Smooth muscle cell (in vitro differentiated cells): ENCODE measurements around the gene IL22. TPM values are rescaled to one million over a fixed set of nuclear protein-coding genes. Genes with fewer than 3 reads are reported as not detected.
A peak's percentile ranks its signal among the peaks of the same experiment; 100 is the strongest.
"Not testable (repeated sequence)": the region's sequence is repeated elsewhere in the genome, so short reads cannot be mapped to it uniquely, and the experiment has no call there.

Experiments used
- DNase-seq: peaks from one replicate; lab custom pipeline; 2025; ENCODE audit not compliant: unreplicated experiment; lab: John Stamatoyannopoulos, UW
- H2AFZ ChIP-seq: fragments of 200-600 bp; sonication (generic); 2 replicates; pipeline ENCODE4 v1.6.0; 2016; ENCODE audit warnings: antibody characterized with exemption, low read depth, mild to moderate bottlenecking
- H3F3A ChIP-seq: fragments of 200-600 bp; sonication (generic); 2 replicates; pipeline ENCODE4 v1.6.0; 2017; ENCODE audit warnings: antibody characterized with exemption, low read depth
- H3K27ac ChIP-seq: fragments of 200-600 bp; sonication (generic); 2 replicates; pipeline ENCODE4 v1.5.1; 2016; ENCODE audit warnings: low read depth, mild to moderate bottlenecking
- H3K27me3 ChIP-seq: fragments of 200-600 bp; sonication (generic); 2 replicates; pipeline ENCODE4 v1.6.1; 2016; ENCODE audit warnings: low read depth, mild to moderate bottlenecking
- H3K36me3 ChIP-seq: fragments of 200-600 bp; sonication (generic); 2 replicates; pipeline ENCODE4 v1.5.1; 2016; ENCODE audit warnings: low read depth
- H3K4me1 ChIP-seq: fragments of 200-600 bp; sonication (generic); 2 replicates; pipeline ENCODE4 v1.5.1; 2016; ENCODE audit warnings: low read depth
- H3K4me2 ChIP-seq: fragments of 200-600 bp; sonication (generic); 2 replicates; pipeline ENCODE4 v1.6.0; 2016; ENCODE audit warnings: mild to moderate bottlenecking
- H3K4me3 ChIP-seq: fragments of 200-600 bp; sonication (generic); 2 replicates; pipeline ENCODE4 v1.5.1; 2016; ENCODE audit warnings: mild to moderate bottlenecking
- H3K79me2 ChIP-seq: fragments of 200-600 bp; sonication (generic); 2 replicates; pipeline ENCODE4 v1.6.0; 2016; ENCODE audit warnings: low read depth, mild to moderate bottlenecking
- H3K9ac ChIP-seq: fragments of 200-600 bp; sonication (generic); 2 replicates; pipeline ENCODE4 v1.6.0; 2016; ENCODE audit warnings: low read depth
- H3K9me3 ChIP-seq: fragments of 200-600 bp; sonication (generic); replicated peaks from 2 replicates; pipeline ENCODE4 v1.5.1; 2016; ENCODE audit warnings: low read depth
- H4K20me1 ChIP-seq: fragments of 200-600 bp; sonication (generic); 2 replicates; pipeline ENCODE4 v1.6.0; 2016; ENCODE audit warnings: low read depth
- WGBS: methylation state at CpG from one replicate; pipeline ENCODE4 v1.1.7; 2016; ENCODE audit warnings: low lambda C conversion rate; 5-methylcytosine and 5-hydroxymethylcytosine counted together
- polyA plus RNA-seq: library from polyadenylated mRNA; unstranded; fragments of >200 nt; fragmentation: Nextera tagmentation; extraction: Ambion mirVana; gene quantifications from 2 replicates; pipeline ENCODE4 v1.2.1, GENCODE V29; 2016
- total RNA-seq: library from RNA; depleted of rRNA; stranded (reverse); fragments of >200 nt; gene quantifications from 2 replicates; pipeline ENCODE4 v1.2.3, GENCODE V29; 2014
- TF ChIP-seq, protein P1 (sequence below): fragments of 200-600 bp; sonication (generic); IDR thresholded peaks from 2 replicates; pipeline ENCODE4 v1.5.1; 2017; ENCODE audit warnings: borderline replicate concordance, mild to moderate bottlenecking, antibody characterized with exemption; ENCODE audit not compliant: insufficient read depth, poor library complexity, severe bottlenecking

IL22 gene
- total and polyA plus RNA-seq, 2 experiments from 2014 or later = not detected

DNA sequence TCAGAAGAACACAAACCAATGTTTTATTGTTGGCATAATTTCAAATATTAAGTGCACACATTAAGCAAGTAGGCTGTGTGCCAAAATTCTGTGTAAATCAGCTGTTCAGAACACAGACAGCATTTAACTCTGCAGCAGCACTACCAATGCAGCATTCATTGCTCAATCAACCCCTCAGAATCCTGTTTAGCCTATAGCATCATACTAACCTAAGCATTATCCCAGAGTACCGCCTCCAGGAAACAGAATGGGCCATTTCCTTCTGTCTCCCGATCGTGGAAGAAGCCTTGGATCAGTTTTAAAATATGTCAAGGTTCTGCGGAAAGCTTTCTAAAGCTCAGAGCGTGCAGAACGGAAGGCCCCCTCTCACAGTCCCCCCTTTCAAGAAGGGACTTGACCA lies 31.1 kb downstream of the IL22 start:
- no peaks in the 10 kb centered on the region for H4K20me1 ChIP-seq
- no peak overlapping the region for H3K27ac ChIP-seq
- no peak overlapping the region for H3K4me3 ChIP-seq
- no peaks in the 10 kb centered on the region for H3K36me3 ChIP-seq
- H3K4me1 ChIP-seq = peaks cover 4% of the 10 kb centered on the region
- no peaks in the 10 kb centered on the region for H3K79me2 ChIP-seq
- H3K27me3 ChIP-seq = peaks cover 11% of the 10 kb centered on the region
- H3K9ac ChIP-seq = no peak overlapping the region
- no peak overlapping the region for H3K4me2 ChIP-seq
- 65% methylated on average over 6 of the region's 6 CpGs for WGBS
- H3F3A ChIP-seq = no peaks in the 10 kb centered on the region
- TF ChIP-seq, protein P1, sequence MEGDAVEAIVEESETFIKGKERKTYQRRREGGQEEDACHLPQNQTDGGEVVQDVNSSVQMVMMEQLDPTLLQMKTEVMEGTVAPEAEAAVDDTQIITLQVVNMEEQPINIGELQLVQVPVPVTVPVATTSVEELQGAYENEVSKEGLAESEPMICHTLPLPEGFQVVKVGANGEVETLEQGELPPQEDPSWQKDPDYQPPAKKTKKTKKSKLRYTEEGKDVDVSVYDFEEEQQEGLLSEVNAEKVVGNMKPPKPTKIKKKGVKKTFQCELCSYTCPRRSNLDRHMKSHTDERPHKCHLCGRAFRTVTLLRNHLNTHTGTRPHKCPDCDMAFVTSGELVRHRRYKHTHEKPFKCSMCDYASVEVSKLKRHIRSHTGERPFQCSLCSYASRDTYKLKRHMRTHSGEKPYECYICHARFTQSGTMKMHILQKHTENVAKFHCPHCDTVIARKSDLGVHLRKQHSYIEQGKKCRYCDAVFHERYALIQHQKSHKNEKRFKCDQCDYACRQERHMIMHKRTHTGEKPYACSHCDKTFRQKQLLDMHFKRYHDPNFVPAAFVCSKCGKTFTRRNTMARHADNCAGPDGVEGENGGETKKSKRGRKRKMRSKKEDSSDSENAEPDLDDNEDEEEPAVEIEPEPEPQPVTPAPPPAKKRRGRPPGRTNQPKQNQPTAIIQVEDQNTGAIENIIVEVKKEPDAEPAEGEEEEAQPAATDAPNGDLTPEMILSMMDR = no peak
- DNase-seq = no peak
- no peak overlapping the region for H2AFZ ChIP-seq
- no peaks in the 10 kb centered on the region for H3K9me3 ChIP-seq

DNA sequence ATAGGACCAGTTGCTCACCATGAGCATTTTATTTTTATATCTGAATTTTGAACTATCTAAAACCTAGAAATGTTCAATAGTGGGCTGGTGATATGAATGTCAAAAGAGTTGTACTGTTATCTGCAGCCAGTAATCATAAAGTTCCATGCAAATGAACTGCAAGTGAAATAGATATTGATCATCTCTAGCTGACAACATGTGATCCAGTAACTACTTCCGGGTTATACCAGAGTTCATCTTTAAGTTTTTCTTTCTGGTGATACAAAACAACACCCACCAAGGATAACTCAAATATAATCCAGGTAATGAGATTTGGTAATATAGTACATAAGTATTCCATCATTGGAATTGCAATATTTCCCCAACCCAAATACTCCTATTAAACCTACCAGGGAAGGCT lies 31.9 kb downstream of the IL22 start:
- H3K9me3 ChIP-seq = no peaks in the 10 kb centered on the region
- no peak for DNase-seq
- H3K4me2 ChIP-seq = no peak overlapping the region
- H3K79me2 ChIP-seq = no peaks in the 10 kb centered on the region
- H4K20me1 ChIP-seq = no peaks in the 10 kb centered on the region
- no peak overlapping the region for H3K27ac ChIP-seq
- WGBS = 97% methylated on average over 1 of the region's 1 CpG
- H3K36me3 ChIP-seq = no peaks in the 10 kb centered on the region
- H3F3A ChIP-seq = no peaks in the 10 kb centered on the region
- H3K9ac ChIP-seq = no peak overlapping the region
- TF ChIP-seq, protein P1 = no peak
- H3K4me3 ChIP-seq = no peak overlapping the region
- H3K27me3 ChIP-seq = peaks cover 11% of the 10 kb centered on the region
- peaks cover 4% of the 10 kb centered on the region for H3K4me1 ChIP-seq
- H2AFZ ChIP-seq = no peak overlapping the region

DNA sequence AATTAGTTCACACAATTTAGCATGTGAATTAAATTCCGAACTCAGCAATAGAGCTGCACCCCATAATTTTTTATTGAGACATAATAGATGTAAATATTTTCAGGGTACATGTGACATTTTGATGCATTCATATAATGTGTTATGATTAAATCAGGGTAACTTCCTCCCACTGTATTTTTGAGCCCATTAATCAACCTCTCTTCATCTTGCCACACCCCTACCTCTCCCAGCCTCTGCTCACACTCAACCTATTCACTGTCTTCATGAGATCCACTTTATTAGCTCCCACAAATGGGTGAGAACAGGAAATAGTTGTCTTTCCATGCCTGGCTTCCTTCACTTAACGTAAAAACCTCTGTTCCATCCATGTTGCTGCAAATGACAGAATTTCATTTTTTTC lies 42.5 kb downstream of the IL22 start:
- H3K36me3 ChIP-seq = no peaks in the 10 kb centered on the region
- 81% methylated on average over 2 of the region's 2 CpGs for WGBS
- H3F3A ChIP-seq = peaks cover 3% of the 10 kb centered on the region
- TF ChIP-seq, protein P1 = no peak
- DNase-seq = no peak
- H3K27me3 ChIP-seq = no peaks in the 10 kb centered on the region
- no peak overlapping the region for H3K27ac ChIP-seq
- no peaks in the 10 kb centered on the region for H3K9me3 ChIP-seq
- H3K79me2 ChIP-seq = no peaks in the 10 kb centered on the region
- no peak overlapping the region for H2AFZ ChIP-seq
- no peak overlapping the region for H3K4me3 ChIP-seq
- peaks cover 5% of the 10 kb centered on the region for H3K4me1 ChIP-seq
- H3K4me2 ChIP-seq = no peak overlapping the region
- H4K20me1 ChIP-seq = no peaks in the 10 kb centered on the region
- no peak overlapping the region for H3K9ac ChIP-seq

DNA sequence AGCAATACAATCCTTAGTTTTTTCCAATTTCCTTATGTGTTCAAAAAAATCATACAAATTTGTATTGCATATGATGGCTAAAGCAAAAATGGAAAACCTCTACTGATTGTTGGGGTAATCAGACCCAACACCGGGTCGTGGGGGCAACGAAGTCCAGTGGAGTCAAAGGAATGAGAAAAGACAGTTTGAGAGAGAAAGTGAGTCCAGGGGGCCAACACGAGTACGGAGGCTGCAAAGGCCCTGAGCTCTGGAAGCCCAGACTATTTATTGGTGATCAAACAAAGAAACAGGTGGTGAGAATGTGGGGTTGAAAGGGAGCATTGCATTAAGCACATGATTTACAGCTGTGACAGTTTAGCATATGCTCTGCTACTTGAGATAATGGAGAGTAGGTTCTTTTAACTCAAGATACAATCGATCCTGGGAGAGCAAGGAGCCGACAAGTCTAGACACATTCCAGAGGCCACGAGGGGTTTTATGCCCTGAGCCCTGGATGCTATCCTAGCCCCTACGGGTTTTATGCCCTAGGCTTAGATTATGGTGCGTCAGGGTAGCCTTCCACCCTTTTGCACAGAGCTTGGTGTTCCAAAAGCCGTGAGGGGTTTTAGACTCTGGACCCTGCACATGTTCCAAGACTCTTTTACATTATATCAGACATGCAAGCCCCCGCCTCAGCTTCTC lies 44.2 kb downstream of the IL22 start:
- WGBS = 25% methylated on average over 12 of the region's 12 CpGs
- not testable (repeated sequence) for H3K9ac ChIP-seq, H3K79me2 ChIP-seq, DNase-seq, H3K27me3 ChIP-seq, H3K4me1 ChIP-seq, H3F3A ChIP-seq, H3K36me3 ChIP-seq, H2AFZ ChIP-seq, H4K20me1 ChIP-seq, H3K9me3 ChIP-seq, H3K4me3 ChIP-seq
- peak overlapping the region; percentile 51 for H3K27ac ChIP-seq
- peak overlapping the region; percentile 62 for H3K4me2 ChIP-seq
